AG09309 (cell line): Measurements from ENCODE around the gene CXCR6.
A peak's percentile ranks its signal among the peaks of the same experiment; 100 is the strongest.

Source experiments
- DNase-seq: peaks from one replicate; pipeline ENCODE4 v3.0.0-alpha.2; 2010; ENCODE audit warnings: low read depth
- H3K4me3 ChIP-seq: 2 replicates; pipeline ENCODE4 v1.5.1; 2011; ENCODE audit warnings: mild to moderate bottlenecking, low read depth, low read length, moderate library complexity; ENCODE audit not compliant: control insufficient read depth
- CTCF ChIP-seq: IDR thresholded peaks from 2 replicates; pipeline ENCODE4 v1.5.1; 2011; ENCODE audit warnings: mild to moderate bottlenecking, low read depth, low read length, inconsistent platforms; ENCODE audit not compliant: insufficient read depth, control insufficient read depth; ENCODE audit errors: missing control alignments

Gene CXCR6

GRCh38 chr3:45988362-45988761 lies 45.1 kb downstream of the CXCR6 start:
- no peak for TF ChIP-seq CTCF
- no peak overlapping the region for H3K4me3 ChIP-seq
- DNase-seq: no peak

DNA sequence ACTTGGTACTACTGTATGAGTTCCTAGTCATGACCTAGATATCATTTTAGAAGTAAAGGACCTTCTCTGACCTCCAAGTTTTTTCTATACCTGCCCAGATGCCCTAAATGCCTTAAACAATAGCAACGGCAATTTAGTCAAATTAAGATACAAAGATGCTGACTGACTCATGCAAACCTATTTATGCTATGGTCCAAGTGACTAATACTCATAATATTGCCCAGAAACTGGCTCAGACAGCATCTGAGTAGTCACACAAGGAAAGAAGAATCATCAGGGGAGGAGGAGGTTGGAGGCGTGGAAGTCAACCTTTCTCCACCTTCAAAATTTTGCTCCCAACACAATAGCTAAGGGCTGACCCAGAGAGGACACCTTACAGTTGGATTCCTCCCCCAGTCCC lies 45.5 kb downstream of the CXCR6 start:
- DNase-seq: peak; percentile 45
- no peak for TF ChIP-seq CTCF
- H3K4me3 ChIP-seq: no peak overlapping the region

DNA sequence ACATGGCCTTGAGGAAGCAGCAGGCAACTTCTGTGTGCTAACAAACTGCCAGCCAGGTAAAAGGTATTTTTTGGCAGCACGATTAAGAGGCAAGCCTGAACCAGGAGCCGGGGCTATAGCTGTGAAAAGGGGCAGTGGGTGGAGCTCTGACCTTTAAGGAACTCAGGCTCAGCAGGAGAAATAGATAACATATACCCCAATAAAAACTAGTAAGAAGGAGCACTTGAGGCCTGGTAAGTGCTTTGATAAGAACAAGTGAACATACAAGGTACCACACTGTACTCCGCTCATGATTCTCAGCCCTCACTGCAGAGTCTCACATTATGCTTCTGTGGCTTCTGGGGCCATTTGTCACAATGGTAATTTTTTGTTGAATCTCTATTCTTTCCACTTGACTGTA lies 46.9 kb downstream of the CXCR6 start:
- TF ChIP-seq CTCF: no peak
- DNase-seq: no peak
- no peak overlapping the region for H3K4me3 ChIP-seq

GRCh38 chr3:45991341-45991740 lies 48.1 kb downstream of the CXCR6 start:
- no peak overlapping the region for H3K4me3 ChIP-seq
- no peak for TF ChIP-seq CTCF
- DNase-seq: no peak

- no peak for DNase-seq
- no peak for TF ChIP-seq CTCF
- H3K4me3 ChIP-seq: no peak overlapping the region
Observed at GRCh38 chr3:45992133-45992729, 49.0 kb downstream of the CXCR6 start.

DNA sequence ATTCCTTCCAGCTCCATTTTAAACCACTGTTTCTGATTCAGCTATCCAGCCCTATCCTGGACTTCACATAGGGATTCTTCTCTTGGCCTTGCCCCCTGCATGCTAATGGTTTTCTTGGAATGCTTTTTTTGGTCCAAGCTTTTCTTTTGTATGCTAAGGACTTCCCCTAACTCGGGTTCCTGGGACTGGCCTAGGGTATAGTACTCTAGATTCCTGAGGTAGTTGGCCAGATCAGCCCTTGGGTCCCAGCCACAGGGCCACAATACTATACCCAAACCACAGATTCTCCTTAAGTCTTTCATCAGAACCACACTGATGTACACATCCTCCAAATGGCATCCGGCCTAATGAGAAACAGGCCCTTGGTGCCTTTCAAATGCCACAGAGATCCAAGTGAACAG lies 49.6 kb downstream of the CXCR6 start:
- TF ChIP-seq CTCF: no peak
- peak; percentile 92 for DNase-seq
- H3K4me3 ChIP-seq: no peak overlapping the region
